ENCODE measurements around the gene BCL2L1. TPM values are rescaled to one million over a fixed set of nuclear protein-coding genes. Genes with fewer than 3 reads are reported as not detected.

BCL2L1 gene
- total RNA-seq, 1 donor from 2014 or later: 174 TPM

GRCh38 chr20:31712564-31713311, 9.9 kb downstream of the BCL2L1 start:
- peaks cover 62% of the 10 kb centered on the region for H3K36me3 ChIP-seq
- intact Hi-C loops (cut with DNase I): no loop called here

GRCh38 chr20:31712112-31712553, 10.5 kb downstream of the BCL2L1 start:
- H3K27me3 ChIP-seq: no peaks in the 10 kb centered on the region
- ATAC-seq (peak; percentile 27), DNase-seq (no peak)
- no peaks in the 10 kb centered on the region for H3K9me3 ChIP-seq
- H3K27ac ChIP-seq: peak overlapping the region; percentile 95
- peaks cover 65% of the 10 kb centered on the region for H3K36me3 ChIP-seq
- peaks cover 94% of the 10 kb centered on the region for H3K4me1 ChIP-seq
- TF ChIP-seq CTCF (IDR thresholded peaks at IDR 0.05): no peak
- peak overlapping the region; percentile 8 for H3K4me3 ChIP-seq
- intact Hi-C loops (cut with DNase I): no loop called here

More at GRCh38 chr20:31712564-31713311, 9.9 kb downstream of the BCL2L1 start:
- DNase-seq (peak; percentile 80), ATAC-seq (peak; percentile 90)
- TF ChIP-seq CTCF (IDR thresholded peaks at IDR 0.05): no peak
- Histone ChIP-seq H3K27ac (peak overlapping the region; percentile 95), H3K27me3 (no peaks in the 10 kb centered on the region), H3K9me3 (no peaks in the 10 kb centered on the region), H3K4me1 (peaks cover 94% of the 10 kb centered on the region), H3K4me3 (peak overlapping the region; percentile 34)

GRCh38 chr20:31711179-31712111, 11.2 kb downstream of the BCL2L1 start:
- intact Hi-C loops (cut with DNase I): no loop called here
- Histone ChIP-seq H3K4me3 (no peak overlapping the region), H3K9me3 (no peaks in the 10 kb centered on the region), H3K27me3 (no peaks in the 10 kb centered on the region), H3K27ac (peak overlapping the region; percentile 95), H3K36me3 (peaks cover 64% of the 10 kb centered on the region), H3K4me1 (peaks cover 92% of the 10 kb centered on the region)
- ATAC-seq (no peak), DNase-seq (no peak)
- no peak for TF ChIP-seq CTCF (IDR thresholded peaks at IDR 0.05)

GRCh38 chr20:31710423-31711108, 12.1 kb downstream of the BCL2L1 start:
- Histone ChIP-seq H3K4me3 (no peak overlapping the region), H3K36me3 (peaks cover 62% of the 10 kb centered on the region), H3K4me1 (peaks cover 90% of the 10 kb centered on the region), H3K27me3 (no peaks in the 10 kb centered on the region), H3K27ac (peak overlapping the region; percentile 95), H3K9me3 (no peaks in the 10 kb centered on the region)
- no peak for TF ChIP-seq CTCF (IDR thresholded peaks at IDR 0.05)
- intact Hi-C loops (cut with DNase I): no loop called here
- ATAC-seq (no peak), DNase-seq (peak; percentile 73)

GRCh38 chr20:31709939-31710338, 12.7 kb downstream of the BCL2L1 start:
- H3K9me3 ChIP-seq: no peaks in the 10 kb centered on the region
- no peak overlapping the region for H3K4me3 ChIP-seq
- no peaks in the 10 kb centered on the region for H3K27me3 ChIP-seq
- peak overlapping the region; percentile 95 for H3K27ac ChIP-seq
- TF ChIP-seq CTCF (IDR thresholded peaks at IDR 0.05): no peak
- H3K4me1 ChIP-seq: peaks cover 90% of the 10 kb centered on the region
- intact Hi-C loops (cut with DNase I): no loop called here
- no peak for DNase-seq
- H3K36me3 ChIP-seq: peaks cover 57% of the 10 kb centered on the region
- ATAC-seq: no peak

Data from upper lobe of right lung (tissue), 1 donor.